A549 (cell line): ENCODE data around the gene JPH2. TPM values are rescaled to one million over a fixed set of nuclear protein-coding genes. Genes with fewer than 3 reads are reported as not detected.

ENCODE experiments used
- ATAC-seq, 2 experiments: fragments of 200-7000 bp in 1 of 2; fragments of >200 bp in 1 of 2; cut with Nextera tagmentation in 1 of 2; cut with Tn5 transposase in 1 of 2; 3 replicates each; pipeline versions ENCODE4 v1.8.0 to v1.9.1; 2018 to 2020; ENCODE audit warnings: mild to moderate bottlenecking in 1 of 2, moderate library complexity in 1 of 2
- CTCF ChIA-PET: fragments of 300-600 bp; sonication (Branson Sonifier 250); formaldehyde crosslinking; extraction: SDS; loops from one replicate; lab custom pipeline; 2021; ENCODE audit warnings: antibody characterized with exemption, inconsistent platforms; lab: Yijun Ruan, JAX
- POLR2A ChIA-PET: fragments of 350-600 bp; formaldehyde crosslinking; extraction: SDS; loops from one replicate; lab custom pipeline; 2021; ENCODE audit warnings: antibody characterized with exemption, inconsistent platforms; lab: Yijun Ruan, JAX
- DNase-seq, 2 experiments: peaks; one replicate each; pipeline versions ENCODE4 v3.0.0 to v3.0.0-alpha.2; 2011 to 2016; ENCODE audit warnings: low read depth in 1 of 2, low spot score in 1 of 2
- FAIRE-seq: peaks from 2 replicates; lab custom pipeline; 2011; peaks lifted over from hg19 to GRCh38; lab: Jason Lieb, UNC
- H3K27ac ChIP-seq, 2 experiments: fragments of >200 bp; sonication (Bioruptor Twin); formaldehyde crosslinking; 3 replicates each; pipeline ENCODE4 v1.5.1; 2016 to 2017
- H3K4me1 ChIP-seq: fragments of >200 bp; sonication (Bioruptor Twin); formaldehyde crosslinking; 3 replicates; pipeline ENCODE4 v1.6.1; 2016
- H3K4me2 ChIP-seq: fragments of >200 bp; sonication (Bioruptor Twin); formaldehyde crosslinking; 3 replicates; pipeline ENCODE4 v1.6.1; 2016
- H3K4me3 ChIP-seq: fragments of >200 bp; sonication (Bioruptor Twin); formaldehyde crosslinking; 3 replicates; pipeline ENCODE4 v1.5.1; 2016
- H3K9me3 ChIP-seq: fragments of >200 bp; sonication (Bioruptor Twin); formaldehyde crosslinking; 3 replicates; pipeline ENCODE4 v1.6.1; 2016
- ATOH8 ChIP-seq: fragments of 250-450 bp; sonication (Bioruptor Pico); IDR thresholded peaks from 2 replicates; pipeline ENCODE4 v1.5.0; 2020; ENCODE audit warnings: low read depth, mild to moderate bottlenecking, moderate library complexity
- CBX8 ChIP-seq: fragments of 200-600 bp; sonication (generic); IDR thresholded peaks from 2 replicates; pipeline ENCODE4 v1.6.1; 2016
- CEBPB ChIP-seq, 2 experiments: fragments of >200 bp in 1 of 2; sonication (Bioruptor Twin) in 1 of 2; formaldehyde crosslinking in 1 of 2; IDR thresholded peaks; 2 replicates each; pipeline ENCODE4 v1.6.1; 2012 to 2016
- CHD4 ChIP-seq: fragments of 200-600 bp; sonication (generic); IDR thresholded peaks from 2 replicates; pipeline ENCODE4 v1.6.1; 2016; ENCODE audit warnings: antibody characterized with exemption, mild to moderate bottlenecking, borderline replicate concordance
- EHMT2 ChIP-seq: fragments of 200-600 bp; sonication (generic); IDR thresholded peaks from 2 replicates; pipeline ENCODE4 v1.6.1; 2016; ENCODE audit warnings: antibody characterized with exemption, low read depth, mild to moderate bottlenecking, moderate library complexity
- EP300 ChIP-seq, 2 experiments: fragments of >200 bp; sonication (Bioruptor Twin); formaldehyde crosslinking; IDR thresholded peaks; 2 replicates in 1 of 2; 3 replicates in 1 of 2; pipeline ENCODE4 v1.6.1; 2016 to 2017
- FOSL2 ChIP-seq, 2 experiments: fragments of 450-650 bp in 1 of 2; fragments of >200 bp in 1 of 2; sonication (Bioruptor Twin) in 1 of 2; formaldehyde crosslinking; IDR thresholded peaks; 2 replicates each; pipeline versions ENCODE4 v1.5.0 to v1.6.1; 2016 to 2020; ENCODE audit warnings: mild to moderate bottlenecking in 1 of 2, moderate library complexity in 1 of 2
- HMGXB4 ChIP-seq: fragments of 250-450 bp; sonication (Bioruptor Pico); IDR thresholded peaks from 2 replicates; pipeline ENCODE4 v1.5.0; 2021; ENCODE audit warnings: mild to moderate bottlenecking, moderate library complexity, borderline replicate concordance
- HOXA7 ChIP-seq: fragments of 250-450 bp; sonication (Bioruptor Pico); IDR thresholded peaks from 2 replicates; pipeline ENCODE4 v1.5.0; 2020; ENCODE audit warnings: mild to moderate bottlenecking, moderate library complexity
- JUNB ChIP-seq: fragments of >200 bp; sonication (Bioruptor Twin); formaldehyde crosslinking; IDR thresholded peaks from 2 replicates; pipeline ENCODE4 v1.6.1; 2016
- MAFK ChIP-seq: fragments of 450-650 bp; IDR thresholded peaks from 2 replicates; pipeline ENCODE4 v1.6.1; 2014; ENCODE audit not compliant: partially characterized antibody
- MAX ChIP-seq: IDR thresholded peaks from 2 replicates; pipeline ENCODE4 v1.6.1; 2012
- NFE2L2 ChIP-seq: fragments of 150-350 bp; conservative IDR thresholded peaks from 2 replicates; pipeline ENCODE4 v1.6.1; 2014; ENCODE audit warnings: low read length
- PHF8 ChIP-seq: fragments of 200-600 bp; sonication (generic); IDR thresholded peaks from 2 replicates; pipeline ENCODE4 v1.6.1; 2016; ENCODE audit warnings: low read depth, mild to moderate bottlenecking, antibody characterized with exemption, moderate library complexity, borderline replicate concordance
- POLR2A ChIP-seq: IDR thresholded peaks from 2 replicates; pipeline ENCODE4 v1.6.1; 2012; ENCODE audit warnings: mild to moderate bottlenecking, low read length
- POLR2AphosphoS2 ChIP-seq: conservative IDR thresholded peaks from 2 replicates; pipeline ENCODE4 v1.6.1; 2012; ENCODE audit warnings: low read length, improper control_type of control experiment, inconsistent platforms
- RAD21 ChIP-seq, 2 experiments: fragments of >200 bp in 1 of 2; sonication (Bioruptor Twin) in 1 of 2; formaldehyde crosslinking in 1 of 2; IDR thresholded peaks in 1 of 2; conservative IDR thresholded peaks in 1 of 2; 2 replicates in 1 of 2; 3 replicates in 1 of 2; pipeline ENCODE4 v1.6.1; 2012 to 2018; ENCODE audit warnings: inconsistent platforms in 1 of 2
- RARB ChIP-seq: fragments of 250-450 bp; sonication (Bioruptor Pico); IDR thresholded peaks from 2 replicates; pipeline ENCODE4 v1.8.0; 2021; ENCODE audit warnings: mild to moderate bottlenecking, moderate library complexity
- RCOR1 ChIP-seq: fragments of 150-350 bp; IDR thresholded peaks from 2 replicates; pipeline ENCODE4 v1.6.1; 2014; ENCODE audit warnings: antibody characterized with exemption, low read length, low read depth
- RFX5 ChIP-seq: fragments of 450-650 bp; IDR thresholded peaks from 2 replicates; pipeline ENCODE4 v1.7.1; 2014; ENCODE audit warnings: antibody characterized with exemption, mild to moderate bottlenecking, moderate library complexity
- TP53 ChIP-seq: fragments of 250-450 bp; sonication (Bioruptor Pico); IDR thresholded peaks from 2 replicates; pipeline ENCODE4 v1.5.0; 2021; ENCODE audit warnings: mild to moderate bottlenecking, moderate library complexity
- ZFP36 ChIP-seq: fragments of 450-650 bp; IDR thresholded peaks from 2 replicates; pipeline ENCODE4 v1.6.1; 2014; ENCODE audit warnings: borderline replicate concordance; ENCODE audit not compliant: partially characterized antibody
- ZNF302 ChIP-seq: fragments of 250-450 bp; sonication (Bioruptor Pico); IDR thresholded peaks from 2 replicates; pipeline ENCODE4 v1.9.0; 2021; ENCODE audit warnings: inconsistent platforms, mild to moderate bottlenecking, moderate library complexity
- ZSCAN20 ChIP-seq: fragments of 250-450 bp; sonication (Bioruptor Pico); IDR thresholded peaks from 2 replicates; pipeline ENCODE4 v1.8.0; 2022; ENCODE audit warnings: mild to moderate bottlenecking, moderate library complexity
- WGBS: methylation state at CpG from one replicate; pipeline ENCODE4 v1.1.6; 2017; ENCODE audit errors: missing lambda C conversion rate; 5-methylcytosine and 5-hydroxymethylcytosine counted together
- polyA plus RNA-seq, 4 experiments: library from polyadenylated mRNA; depleted of rRNA in 3 of 4; stranded (reverse); fragments of >200 nt; fragmentation: RNase III in 1 of 4; extraction: RNeasy Plus Mini Kit Qiagen cat#74134 plus additional on column Dnase treatment in 1 of 4; gene quantifications; 2 replicates in 3 of 4; 3 replicates in 1 of 4; pipeline ENCODE4 v1.2.3, GENCODE V29; 2011 to 2017

The JPH2 gene
- polyA plus RNA-seq, 2 of the 4 experiments (the other 2 are of a cell fraction) = 0.83 to 3.3 TPM

DNA sequence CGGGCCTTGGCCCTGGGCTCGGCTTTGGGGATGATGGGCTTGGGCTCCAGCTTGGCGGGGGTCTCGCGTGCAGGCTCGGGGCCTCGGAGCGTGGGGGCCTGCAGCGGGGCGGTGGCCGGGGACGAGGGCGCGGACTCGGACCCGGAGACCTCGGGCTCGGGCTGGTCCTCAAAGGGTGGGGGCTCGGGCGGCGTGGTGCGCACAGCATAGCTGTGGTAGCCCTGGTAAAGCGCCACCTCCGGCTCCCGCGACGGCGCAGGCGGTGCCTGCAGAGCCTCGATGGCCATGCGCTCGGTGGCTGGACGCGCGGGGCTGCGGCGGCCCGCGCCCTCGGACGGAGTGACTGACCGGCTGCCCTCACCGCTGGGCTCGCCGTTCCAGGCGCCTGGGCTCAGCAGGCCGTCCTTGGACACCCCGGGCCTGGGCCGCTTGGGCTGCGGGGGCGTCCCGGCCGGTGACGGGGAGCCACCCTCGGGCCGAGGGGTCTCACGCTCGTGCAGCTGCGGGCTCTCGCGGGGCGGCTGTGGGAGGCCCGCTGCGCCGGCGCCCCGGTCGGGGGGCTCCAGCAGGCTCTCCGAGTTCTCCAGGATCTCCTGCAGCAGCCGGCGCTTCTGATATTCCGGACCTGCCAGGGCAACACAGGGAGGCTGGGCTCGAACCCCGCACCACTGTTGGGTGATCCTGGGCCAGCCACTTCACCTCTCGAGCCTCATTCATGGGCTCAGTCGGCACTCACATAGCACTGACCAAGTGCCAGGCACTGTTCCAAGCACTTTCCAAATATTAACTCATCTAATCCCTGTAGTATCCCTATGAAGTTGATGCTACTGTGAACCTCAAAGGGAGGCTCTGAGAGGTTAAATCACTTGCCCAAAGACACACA lies 71.0 kb downstream of the JPH2 start:
- Histone ChIP-seq H3K27ac (no peak overlapping the region), H3K4me3 (no peak overlapping the region), H3K9me3 (no peaks in the 10 kb centered on the region), H3K4me2 (no peak overlapping the region), H3K4me1 (no peaks in the 10 kb centered on the region; the same call in 2 of the 3 replicates)
- no peak for FAIRE-seq
- DNase-seq = no peak
- ChIA-PET POLR2A (interaction anchor here (0.6 to 2.4 kb wide), 2 partner anchors 73 to 95 kb away, joined by 3 to 20 read pairs; partner anchors contain the start of genes JPH2 and OSER1), CTCF (interaction anchor here (0.5 to 13.2 kb wide), 46 partner anchors 8 to 1178 kb away, joined by 3 to 460 read pairs (median 6); partner anchors contain the start of genes FITM2, JPH2, OSER1 and TTPAL)
- ATAC-seq = peak; percentile 26 to 27; a peak in 3 of 6 replicates
- TF ChIP-seq EHMT2 (no peak), MAFK (no peak), TP53 (no peak), POLR2A (no peak), RFX5 (no peak), CEBPB (IDR thresholded peaks at IDR 0.05) (no peak), HOXA7 (CRISPR knock-in tag) (no peak), MAX (no peak), RCOR1 (no peak), ZFP36 (no peak), RAD21 (conservative IDR thresholded peaks at IDR 0.05 in 1 of 2, IDR thresholded peaks at IDR 0.05 in 1 of 2) (no peak)
- 90% methylated on average over 40 of the region's 76 CpGs for WGBS

DNA sequence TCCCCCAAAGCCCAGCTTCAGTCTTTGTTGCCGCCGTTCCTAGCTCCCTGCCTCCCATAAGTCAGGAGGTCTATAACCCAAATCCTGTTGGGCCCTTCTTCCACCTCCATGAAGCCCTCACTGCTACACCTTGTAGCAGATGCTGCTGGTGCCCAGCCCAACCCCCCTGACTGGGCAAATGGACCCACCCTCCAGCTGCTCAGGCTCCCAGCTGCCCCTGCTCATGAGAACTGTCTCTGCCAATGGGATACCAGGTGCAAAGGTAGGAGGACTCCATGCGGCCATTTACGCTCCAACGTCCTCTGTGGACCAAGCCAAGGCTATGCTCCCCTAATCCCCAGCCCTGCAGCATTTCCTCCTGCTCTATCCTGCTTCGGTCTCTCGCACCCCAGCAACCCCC lies 71.8 kb downstream of the JPH2 start:
- Histone ChIP-seq H3K9me3 (no peaks in the 10 kb centered on the region), H3K4me3 (no peak overlapping the region), H3K4me2 (no peak overlapping the region), H3K4me1 (no peaks in the 10 kb centered on the region; the same call in 2 of the 3 replicates)
- ChIA-PET CTCF (interaction anchor here (0.5 to 13.2 kb wide), 12 partner anchors 16 to 601 kb away, joined by 3 to 460 read pairs (median 40); partner anchors contain the start of genes FITM2 and JPH2), POLR2A (no interaction called here)
- WGBS = 93% methylated on average over 7 of the region's 7 CpGs
- no peak for ATAC-seq
- TF ChIP-seq ZSCAN20 (CRISPR knock-in tag) = no peak
- TF ChIP-seq ATOH8 (CRISPR knock-in tag) = no peak
- no peak for TF ChIP-seq PHF8
- TF ChIP-seq POLR2AphosphoS2 = no peak
- no peak for TF ChIP-seq MAFK
- TF ChIP-seq RCOR1 = no peak
- TF ChIP-seq POLR2A = no peak
- no peak for TF ChIP-seq NFE2L2
- no peak for TF ChIP-seq CHD4
- TF ChIP-seq CEBPB (IDR thresholded peaks at IDR 0.05) = no peak
- no peak for TF ChIP-seq RAD21 (conservative IDR thresholded peaks at IDR 0.05 in 1 of 2, IDR thresholded peaks at IDR 0.05 in 1 of 2)
- TF ChIP-seq EP300 (IDR thresholded peaks at IDR 0.05) = no peak
- TF ChIP-seq JUNB = no peak
- TF ChIP-seq RARB = no peak
- TF ChIP-seq FOSL2 (IDR thresholded peaks at IDR 0.05) = no peak
- no peak for TF ChIP-seq FOSL2 (CRISPR knock-in tag; IDR thresholded peaks at IDR 0.05)
- no peak for TF ChIP-seq ZNF302 (CRISPR knock-in tag)
- TF ChIP-seq CBX8 = no peak
- no peak for TF ChIP-seq HMGXB4 (CRISPR knock-in tag)
- TF ChIP-seq, all 56 proteins: peak for 0
- FAIRE-seq (no peak), DNase-seq (no peak)
- no peak overlapping the region for H3K27ac ChIP-seq
